GM18951 (cell line): ENCODE measurements around the gene DTWD1.
A peak's percentile ranks its signal among the peaks of the same experiment; 100 is the strongest.
"Not testable (repeated sequence)": the region's sequence is repeated elsewhere in the genome, so short reads cannot be mapped to it uniquely, and the experiment has no call there.

Experiments
- POLR2A ChIP-seq: IDR thresholded peaks from 4 replicates; pipeline ENCODE4 v1.6.1; 2011; ENCODE audit warnings: mild to moderate bottlenecking; ENCODE audit not compliant: insufficient read length, insufficient read depth; ENCODE audit errors: extremely low read depth
- in situ Hi-C: fragments of 300-500 bp; cut with MboI; formaldehyde crosslinking; loops from one replicate; pipeline ENCODE4 v1.12.0; 2022; ENCODE audit warnings: low sequenced_read_pairs, mixed read lengths, inconsistent platforms; ENCODE audit not compliant: unreplicated experiment

The DTWD1 gene, protein sequence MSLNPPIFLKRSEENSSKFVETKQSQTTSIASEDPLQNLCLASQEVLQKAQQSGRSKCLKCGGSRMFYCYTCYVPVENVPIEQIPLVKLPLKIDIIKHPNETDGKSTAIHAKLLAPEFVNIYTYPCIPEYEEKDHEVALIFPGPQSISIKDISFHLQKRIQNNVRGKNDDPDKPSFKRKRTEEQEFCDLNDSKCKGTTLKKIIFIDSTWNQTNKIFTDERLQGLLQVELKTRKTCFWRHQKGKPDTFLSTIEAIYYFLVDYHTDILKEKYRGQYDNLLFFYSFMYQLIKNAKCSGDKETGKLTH

GRCh38 chr15:49620658-49621368 lies at the start of gene DTWD1, which contains the start of gene FAM227B:
DTWD1 (plus strand) TSS chr15:49621048; CDS start chr15:49625168, 4,120 bp downstream.
FAM227B (minus strand) TSS chr15:49620818; CDS start chr15:49615171, 5,647 bp downstream.
- in situ Hi-C loops, result no loop called here
- TF ChIP-seq POLR2A, result peak; percentile 93

- in situ Hi-C loops, result no loop called here
- no peak for TF ChIP-seq POLR2A
Measured at GRCh38 chr15:49573421-49573820, 47.4 kb upstream of the DTWD1 start.

GRCh38 chr15:49589030-49589429 lies 31.8 kb upstream of the DTWD1 start:
- in situ Hi-C loops, result no loop called here
- TF ChIP-seq POLR2A, result no peak

GRCh38 chr15:49592829-49593316 lies 28.0 kb upstream of the DTWD1 start:
- in situ Hi-C loops, result not testable (repeated sequence)

DNA sequence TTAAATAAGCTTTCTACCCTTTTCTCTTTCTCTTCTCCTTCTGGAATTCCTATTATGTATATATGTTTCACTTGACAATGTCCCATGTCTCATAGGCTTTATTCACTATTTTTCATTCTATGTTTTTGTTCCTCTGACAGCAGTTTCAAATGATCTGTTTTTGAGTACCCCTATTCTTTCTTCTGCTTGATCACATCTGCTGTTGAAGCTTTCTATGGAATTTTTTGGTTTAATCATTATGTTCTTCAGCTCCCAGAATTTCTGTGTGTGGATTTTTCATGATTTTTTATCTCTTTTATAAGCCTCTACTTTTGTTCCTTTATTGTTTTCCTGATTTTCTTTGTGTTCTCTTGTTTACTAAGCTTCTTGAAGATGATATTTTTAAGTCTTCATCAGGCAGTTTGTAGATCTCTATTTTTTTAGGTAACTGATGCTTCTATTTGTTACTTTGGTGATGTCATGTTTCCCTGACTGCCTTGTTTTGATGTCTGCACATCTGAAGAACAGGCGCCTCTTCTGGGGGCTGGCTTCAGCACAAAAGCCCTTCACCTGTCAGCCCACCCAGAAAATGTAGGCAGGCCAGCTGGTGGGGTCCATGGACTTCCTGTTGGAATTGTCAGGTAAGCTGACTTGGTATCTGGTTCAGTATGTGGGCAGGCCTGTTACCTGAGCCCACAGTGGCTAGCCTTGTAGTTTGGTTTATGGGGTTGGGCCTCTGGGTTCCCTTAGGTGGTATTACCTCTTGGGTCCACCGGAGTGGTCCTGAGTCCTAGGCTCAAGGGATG lies 16.0 kb upstream of the DTWD1 start:
- in situ Hi-C loops, result no loop called here
- no peak for TF ChIP-seq POLR2A

GRCh38 chr15:49605588-49605987 lies 15.3 kb upstream of the DTWD1 start:
- TF ChIP-seq POLR2A, result no peak
- in situ Hi-C loops, result no loop called here

- TF ChIP-seq POLR2A, result no peak
Measured at GRCh38 chr15:49606594-49606993, 14.3 kb upstream of the DTWD1 start.

DNA sequence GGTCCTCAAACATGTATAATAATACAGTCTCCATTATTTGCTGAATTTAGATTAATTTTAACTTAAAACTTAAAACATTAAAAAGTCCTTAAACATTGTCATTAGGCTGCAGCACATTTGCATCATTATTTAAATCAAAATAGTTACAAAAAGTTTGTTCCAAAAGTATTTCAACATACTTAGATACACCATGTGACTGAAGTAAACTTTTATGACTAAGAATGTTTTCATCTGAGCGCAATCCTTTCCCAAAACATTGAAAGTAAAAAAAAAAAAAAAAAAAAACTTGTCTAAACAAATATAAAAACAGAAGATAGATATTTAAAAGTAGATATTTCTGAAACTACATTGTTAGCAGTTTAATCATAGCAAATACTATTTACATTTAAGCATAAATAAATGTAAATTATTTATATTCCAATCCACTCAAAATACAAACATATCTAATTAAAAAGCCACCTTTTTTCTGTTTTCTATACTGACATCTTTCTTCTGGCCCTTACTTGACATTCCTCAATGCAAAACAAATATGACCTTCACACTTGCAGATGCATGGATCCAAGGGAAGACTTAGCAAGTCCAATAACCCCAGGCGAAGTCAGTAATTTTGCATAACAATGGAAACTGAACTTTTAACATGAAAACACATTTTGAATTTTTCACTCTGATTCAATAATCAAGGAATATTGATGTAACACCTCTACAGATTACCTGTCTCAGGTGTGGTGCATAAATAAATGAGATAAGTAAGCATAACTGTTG lies 10.5 kb upstream of the DTWD1 start:
- in situ Hi-C loops, result no loop called here
- no peak for TF ChIP-seq POLR2A

More at GRCh38 chr15:49606594-49606993, 14.3 kb upstream of the DTWD1 start:
- in situ Hi-C loops, result no loop called here

GRCh38 chr15:49612240-49612639 lies 8.6 kb upstream of the DTWD1 start:
- in situ Hi-C loops, result not testable (repeated sequence)

- TF ChIP-seq POLR2A, result no peak
- in situ Hi-C loops, result no loop called here
Measured at GRCh38 chr15:49619226-49619625, 1.6 kb upstream of the DTWD1 start.

- in situ Hi-C loops, result no loop called here
- TF ChIP-seq POLR2A, result no peak
Measured at GRCh38 chr15:49620199-49620598, 649 bp upstream of the DTWD1 start.

DNA sequence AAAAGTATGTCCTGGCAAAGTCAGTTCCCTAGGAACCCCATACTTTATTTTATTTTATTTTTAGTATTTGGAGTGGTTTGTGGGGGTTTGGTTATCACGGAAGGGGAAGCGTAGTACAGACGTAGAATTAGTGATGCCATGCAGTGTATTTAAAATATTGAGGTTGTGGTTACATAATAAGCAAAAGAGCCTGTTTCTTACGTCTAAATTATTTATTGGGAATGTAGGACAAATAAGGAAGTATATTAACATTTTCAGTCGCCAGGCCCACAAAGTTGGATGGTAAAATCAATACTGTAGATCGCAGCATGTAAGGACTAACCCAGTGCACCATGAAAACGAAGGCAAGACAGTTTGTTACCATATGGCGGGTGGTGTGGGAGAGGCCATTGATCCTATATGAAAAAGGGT lies 558 bp downstream of the DTWD1 start:
- no peak for TF ChIP-seq POLR2A
- in situ Hi-C loops, result no loop called here

GRCh38 chr15:49621887-49622286 lies 1.0 kb downstream of the DTWD1 start:
- TF ChIP-seq POLR2A, result no peak
- in situ Hi-C loops, result no loop called here

- in situ Hi-C loops, result no loop called here
Measured at GRCh38 chr15:49622561-49622960, 1.7 kb downstream of the DTWD1 start.

More at GRCh38 chr15:49622561-49622960, 1.7 kb downstream of the DTWD1 start:
- no peak for TF ChIP-seq POLR2A
